ENCODE results near the gene SLX4. TPM values are rescaled to one million over a fixed set of nuclear protein-coding genes. Genes with fewer than 3 reads are reported as not detected.
A peak's percentile ranks its signal among the peaks of the same experiment; 100 is the strongest.

SLX4 gene
- total RNA-seq, 1 donor from 2014 or later, result 5.1 TPM

GRCh38 chr16:3578121-3578520 lies 33.3 kb downstream of the SLX4 start:
- DNase-seq, result no peak
- H3K9me3 ChIP-seq, result no peaks in the 10 kb centered on the region
- H3K36me3 ChIP-seq, result peaks cover 5% of the 10 kb centered on the region
- TF ChIP-seq CTCF (IDR thresholded peaks at IDR 0.05), result no peak
- H3K27ac ChIP-seq, result peak overlapping the region; percentile 68
- intact Hi-C loops (cut with DNase I), result no loop called here
- no peak for ATAC-seq
- H3K4me3 ChIP-seq, result no peak overlapping the region
- H3K4me1 ChIP-seq, result peaks cover 3% of the 10 kb centered on the region
- no peaks in the 10 kb centered on the region for H3K27me3 ChIP-seq

- Histone ChIP-seq H3K36me3 (no peaks in the 10 kb centered on the region), H3K4me3 (peak within 1 kb of the TSS; percentile 45), H3K27ac (peak within 1 kb of the TSS; percentile 68), H3K9me3 (no peaks in the 10 kb centered on the region), H3K27me3 (no peaks in the 10 kb centered on the region), H3K4me1 (peaks cover 3% of the 10 kb centered on the region)
- peak; percentile 13 for ATAC-seq
- TF ChIP-seq CTCF (IDR thresholded peaks at IDR 0.05), result no peak
- DNase-seq, result no peak
- intact Hi-C loops (cut with DNase I), result no loop called here
Observed at GRCh38 chr16:3577302-3577752, 34.1 kb downstream of the SLX4 start, which contains the start of gene NLRC3. Gene NLRC3 (minus strand): TSS chr16:3577403. CDS start chr16:3565036, 12,367 bp downstream.

GRCh38 chr16:3576211-3576610 lies 35.2 kb downstream of the SLX4 start:
- peak overlapping the region; percentile 45 for H3K4me3 ChIP-seq
- TF ChIP-seq CTCF (IDR thresholded peaks at IDR 0.05), result no peak
- peaks cover 3% of the 10 kb centered on the region for H3K4me1 ChIP-seq
- H3K9me3 ChIP-seq, result no peaks in the 10 kb centered on the region
- H3K36me3 ChIP-seq, result no peaks in the 10 kb centered on the region
- no peak for DNase-seq
- no peaks in the 10 kb centered on the region for H3K27me3 ChIP-seq
- ATAC-seq, result no peak
- intact Hi-C loops (cut with DNase I), result no loop called here
- peak overlapping the region; percentile 68 for H3K27ac ChIP-seq

- intact Hi-C loops (cut with DNase I), result no loop called here
- Histone ChIP-seq H3K4me1 (peaks cover 3% of the 10 kb centered on the region), H3K4me3 (peak overlapping the region; percentile 45), H3K36me3 (no peaks in the 10 kb centered on the region), H3K9me3 (peaks cover 3% of the 10 kb centered on the region), H3K27me3 (no peaks in the 10 kb centered on the region), H3K27ac (no peak overlapping the region)
- ATAC-seq (no peak), DNase-seq (no peak)
- TF ChIP-seq CTCF (IDR thresholded peaks at IDR 0.05), result no peak
Observed at GRCh38 chr16:3575491-3575890, 35.9 kb downstream of the SLX4 start.

- TF ChIP-seq CTCF (IDR thresholded peaks at IDR 0.05), result no peak
- Histone ChIP-seq H3K27ac (no peak overlapping the region), H3K4me3 (no peak overlapping the region), H3K4me1 (peaks cover under 1% of the 10 kb centered on the region), H3K9me3 (peaks cover 5% of the 10 kb centered on the region), H3K36me3 (no peaks in the 10 kb centered on the region), H3K27me3 (no peaks in the 10 kb centered on the region)
- DNase-seq (no peak), ATAC-seq (no peak)
- intact Hi-C loops (cut with DNase I), result no loop called here
Observed at GRCh38 chr16:3574195-3574594, 37.2 kb downstream of the SLX4 start.

Measured in upper lobe of right lung (tissue), 1 donor.